Activated T-helper 1 cell treated with anti-CD3 and anti-CD28 coated beads, Interleukin-12 subunit alpha, Interleukin-12 subunit beta, Interleukin-2, Interleukin-4 antibody, amounts not matched to agents 30 ng/mL and 10 ng/mL and 1 ng/mL, durations not matched to agents 14 hours and 24 hours and 36 hours (primary cell): ENCODE results near the gene KY. TPM values are rescaled to one million over a fixed set of nuclear protein-coding genes. Genes with fewer than 3 reads are reported as not detected.

Experiments
- DNase-seq: peaks from one replicate; pipeline ENCODE4 v3.0.0; 2021; ENCODE audit warnings: low spot score
- H3K27ac Mint-ChIP-seq: one replicate; pipeline ENCODE4 v1.8.0; 2021; ENCODE audit warnings: mild to moderate bottlenecking, mixed read lengths
- H3K27me3 Mint-ChIP-seq: one replicate; pipeline ENCODE4 v1.8.0; 2022; ENCODE audit warnings: mild to moderate bottlenecking, moderate library complexity, mixed read lengths; ENCODE audit not compliant: insufficient read depth
- H3K36me3 Mint-ChIP-seq: one replicate; pipeline ENCODE4 v1.8.0; 2021; ENCODE audit warnings: low read depth, mixed read lengths
- H3K4me1 Mint-ChIP-seq: one replicate; pipeline ENCODE4 v1.8.0; 2021; ENCODE audit warnings: low read depth, mixed read lengths
- H3K4me3 Mint-ChIP-seq: one replicate; pipeline ENCODE4 v1.8.0; 2021; ENCODE audit warnings: mild to moderate bottlenecking, moderate library complexity, mixed read lengths
- H3K9me3 Mint-ChIP-seq: one replicate; pipeline ENCODE4 v1.8.0; 2021; ENCODE audit warnings: mixed read lengths
- intact Hi-C: fragments of 100-400 bp; cut with micrococcal nuclease; formaldehyde crosslinking; loops from one replicate; pipeline ENCODE4 v1.15.1; 2024
- total RNA-seq: library from RNA; stranded (reverse); gene quantifications from 2 replicates; pipeline ENCODE4 v1.2.3, GENCODE V29; 2022

Gene KY
- total RNA-seq, 1 donor from 2014 or later: not detected

GRCh38 chr3:134617608-134618477 is 33.0 kb downstream of the KY start:
- no peaks in the 10 kb centered on the region for H3K27me3 Mint-ChIP-seq
- H3K27ac Mint-ChIP-seq: no peak overlapping the region
- H3K4me3 Mint-ChIP-seq: no peak overlapping the region
- no peaks in the 10 kb centered on the region for H3K9me3 Mint-ChIP-seq
- no peaks in the 10 kb centered on the region for H3K4me1 Mint-ChIP-seq
- no peaks in the 10 kb centered on the region for H3K36me3 Mint-ChIP-seq
- DNase-seq: no peak
- intact Hi-C loops: no loop called here

GRCh38 chr3:134615743-134616142 is 35.1 kb downstream of the KY start:
- Mint-ChIP-seq H3K27me3 (no peaks in the 10 kb centered on the region), H3K27ac (no peak overlapping the region)

GRCh38 chr3:134614955-134615354 is 35.9 kb downstream of the KY start:
- H3K4me3 Mint-ChIP-seq: no peak overlapping the region
- no peaks in the 10 kb centered on the region for H3K27me3 Mint-ChIP-seq
- H3K4me1 Mint-ChIP-seq: no peaks in the 10 kb centered on the region
- H3K36me3 Mint-ChIP-seq: no peaks in the 10 kb centered on the region
- no peak overlapping the region for H3K27ac Mint-ChIP-seq
- intact Hi-C loops: no loop called here
- no peaks in the 10 kb centered on the region for H3K9me3 Mint-ChIP-seq
- DNase-seq: no peak

More at GRCh38 chr3:134615743-134616142, 35.1 kb downstream of the KY start:
- H3K36me3 Mint-ChIP-seq: no peaks in the 10 kb centered on the region
- intact Hi-C loops: no loop called here
- no peak overlapping the region for H3K4me3 Mint-ChIP-seq
- no peak for DNase-seq
- H3K9me3 Mint-ChIP-seq: no peaks in the 10 kb centered on the region
- H3K4me1 Mint-ChIP-seq: no peaks in the 10 kb centered on the region

GRCh38 chr3:134613006-134613520 is 37.8 kb downstream of the KY start:
- intact Hi-C loops: no loop called here
- H3K9me3 Mint-ChIP-seq: no peaks in the 10 kb centered on the region
- no peaks in the 10 kb centered on the region for H3K27me3 Mint-ChIP-seq
- no peak for DNase-seq
- H3K27ac Mint-ChIP-seq: no peak overlapping the region
- no peaks in the 10 kb centered on the region for H3K36me3 Mint-ChIP-seq
- H3K4me1 Mint-ChIP-seq: no peaks in the 10 kb centered on the region
- no peak overlapping the region for H3K4me3 Mint-ChIP-seq

- Mint-ChIP-seq H3K4me1 (no peaks in the 10 kb centered on the region), H3K36me3 (no peaks in the 10 kb centered on the region), H3K4me3 (no peak overlapping the region), H3K27ac (no peak overlapping the region), H3K27me3 (peaks cover 2% of the 10 kb centered on the region), H3K9me3 (no peaks in the 10 kb centered on the region)
- intact Hi-C loops: no loop called here
- DNase-seq: no peak
Measured at GRCh38 chr3:134611516-134611915, 39.3 kb downstream of the KY start.

- intact Hi-C loops: no loop called here
- no peak overlapping the region for H3K27ac Mint-ChIP-seq
- H3K4me1 Mint-ChIP-seq: no peaks in the 10 kb centered on the region
- no peaks in the 10 kb centered on the region for H3K36me3 Mint-ChIP-seq
- H3K4me3 Mint-ChIP-seq: no peak overlapping the region
- DNase-seq: no peak
- H3K9me3 Mint-ChIP-seq: no peaks in the 10 kb centered on the region
- H3K27me3 Mint-ChIP-seq: peaks cover 10% of the 10 kb centered on the region
Measured at GRCh38 chr3:134610432-134611385, 40.1 kb downstream of the KY start.

- Mint-ChIP-seq H3K4me3 (no peak overlapping the region), H3K27me3 (peaks cover 15% of the 10 kb centered on the region), H3K36me3 (no peaks in the 10 kb centered on the region), H3K4me1 (no peaks in the 10 kb centered on the region), H3K9me3 (no peaks in the 10 kb centered on the region), H3K27ac (no peak overlapping the region)
- intact Hi-C loops: no loop called here
- DNase-seq: no peak
Measured at GRCh38 chr3:134609821-134610431, 40.9 kb downstream of the KY start.

- Mint-ChIP-seq H3K27ac (no peak overlapping the region), H3K4me1 (no peaks in the 10 kb centered on the region), H3K27me3 (peaks cover 15% of the 10 kb centered on the region), H3K9me3 (no peaks in the 10 kb centered on the region), H3K4me3 (no peak overlapping the region), H3K36me3 (no peaks in the 10 kb centered on the region)
- intact Hi-C loops: no loop called here
- DNase-seq: no peak
Measured at GRCh38 chr3:134608771-134609435, 41.9 kb downstream of the KY start.

GRCh38 chr3:134608023-134608770 is 42.6 kb downstream of the KY start:
- no peaks in the 10 kb centered on the region for H3K9me3 Mint-ChIP-seq
- H3K4me1 Mint-ChIP-seq: no peaks in the 10 kb centered on the region
- no peak for DNase-seq
- H3K36me3 Mint-ChIP-seq: no peaks in the 10 kb centered on the region
- no peak overlapping the region for H3K27ac Mint-ChIP-seq
- intact Hi-C loops: no loop called here
- no peak overlapping the region for H3K4me3 Mint-ChIP-seq
- H3K27me3 Mint-ChIP-seq: peaks cover 15% of the 10 kb centered on the region

GRCh38 chr3:134607054-134608022 is 43.5 kb downstream of the KY start:
- intact Hi-C loops: no loop called here
- H3K4me1 Mint-ChIP-seq: no peaks in the 10 kb centered on the region
- no peak for DNase-seq

More at GRCh38 chr3:134607054-134608022, 43.5 kb downstream of the KY start:
- H3K36me3 Mint-ChIP-seq: no peaks in the 10 kb centered on the region
- no peak overlapping the region for H3K4me3 Mint-ChIP-seq
- no peak overlapping the region for H3K27ac Mint-ChIP-seq
- no peaks in the 10 kb centered on the region for H3K9me3 Mint-ChIP-seq
- peaks cover 15% of the 10 kb centered on the region for H3K27me3 Mint-ChIP-seq
